Mucosa of gallbladder (tissue), 1 donor: ENCODE results near the gene JDP2. TPM values are rescaled to one million over a fixed set of nuclear protein-coding genes. Genes with fewer than 3 reads are reported as not detected.
"Not testable (repeated sequence)": the region's sequence is repeated elsewhere in the genome, so short reads cannot be mapped to it uniquely, and the experiment has no call there.

Experiments
- DNase-seq: peaks from one replicate; pipeline ENCODE4 v3.0.0-alpha.2; 2020; ENCODE audit warnings: low spot score
- total RNA-seq: library from RNA; stranded (reverse); gene quantifications from one replicate; pipeline ENCODE4 v1.2.1, GENCODE V29; 2021
- donor health status: DM: no; HTN: no; CAD: no.

The JDP2 gene
- 43.0 TPM for total RNA-seq

DNA sequence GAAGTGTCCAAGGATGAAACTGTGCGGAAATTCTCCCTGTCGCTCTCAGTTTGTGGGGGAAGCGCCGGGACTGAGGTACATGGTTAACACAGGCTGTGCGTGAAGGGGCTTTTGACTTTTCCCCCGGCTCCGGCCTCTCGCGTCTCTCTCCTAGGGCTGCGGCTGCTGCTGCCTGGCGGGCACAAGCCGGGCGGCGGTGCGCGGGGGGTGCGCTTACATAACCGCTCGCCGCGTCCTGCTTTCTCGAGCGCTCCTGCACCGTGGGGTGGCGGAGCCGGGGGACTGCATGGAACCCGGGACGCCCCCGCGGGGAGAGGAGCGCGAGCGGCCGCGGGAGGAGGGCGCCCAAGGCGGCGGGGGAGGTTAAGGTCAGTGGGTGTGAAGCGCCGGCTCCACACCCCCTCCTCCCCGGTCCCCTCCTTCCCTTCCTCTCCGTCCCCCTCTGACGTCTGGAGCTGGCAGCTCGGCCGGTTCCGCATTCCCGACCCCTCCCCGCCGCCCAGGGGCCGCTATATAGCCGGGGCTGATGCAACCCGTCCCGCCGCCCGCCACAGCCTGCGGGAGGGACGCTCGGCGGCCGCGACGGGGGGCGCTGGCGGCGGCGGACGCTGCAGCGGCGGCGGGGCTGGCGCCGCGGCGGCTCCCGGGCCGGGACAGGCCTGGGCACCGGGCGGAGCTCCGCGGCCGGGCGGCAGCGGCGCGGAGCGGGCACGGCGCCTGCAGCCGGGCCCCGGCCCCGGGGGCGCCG lies at the start of gene JDP2:
Gene JDP2, plus strand, starts transcription at position 541 of the 748 bp plus-strand sequence. CDS start 9,899 bp downstream, outside the sequence.
- DNase-seq = peak; percentile 92

GRCh38 chr14:75379246-75379929 lies 48.4 kb upstream of the JDP2 start:
- no peak for DNase-seq

DNA sequence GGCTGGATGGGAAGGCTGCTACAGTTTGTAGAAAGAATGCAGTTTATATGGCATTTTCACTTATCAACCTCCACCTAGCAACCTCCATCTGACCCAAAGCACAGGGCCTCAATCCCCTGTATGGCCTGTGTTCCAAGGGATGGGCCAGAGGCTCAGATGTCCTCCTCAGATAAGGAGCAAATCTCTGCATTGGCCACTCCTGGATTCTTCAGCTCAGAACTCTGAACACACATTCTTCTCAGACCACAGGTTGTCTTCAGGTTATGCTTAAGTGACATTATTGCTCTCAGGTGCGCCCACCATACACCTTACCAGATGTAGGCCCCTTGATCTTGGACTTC lies 47.9 kb upstream of the JDP2 start:
- DNase-seq = no peak

GRCh38 chr14:75380656-75381055 lies 47.2 kb upstream of the JDP2 start:
- DNase-seq = no peak

DNA sequence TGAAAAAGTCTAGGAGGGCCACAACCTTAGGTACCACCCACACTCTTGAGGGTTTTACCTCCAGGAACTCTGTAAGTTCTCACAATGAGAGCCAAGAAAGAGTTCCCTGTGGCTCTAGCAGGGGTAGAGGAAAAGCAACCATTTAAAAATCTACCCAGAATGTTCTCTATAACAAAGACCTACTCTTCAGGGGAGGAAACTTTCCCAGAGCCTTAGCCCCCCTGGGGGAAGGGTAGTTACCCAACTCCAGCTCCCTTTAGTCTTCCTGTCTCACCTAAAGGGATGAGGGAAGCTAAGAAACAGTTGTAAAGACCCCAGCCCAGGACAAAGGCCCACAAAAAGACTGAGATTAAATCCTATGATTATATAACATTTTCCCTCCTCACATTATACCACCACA lies 46.2 kb upstream of the JDP2 start:
- no peak for DNase-seq

- not testable (repeated sequence) for DNase-seq
Measured at GRCh38 chr14:75383219-75383618, 44.6 kb upstream of the JDP2 start.

DNA sequence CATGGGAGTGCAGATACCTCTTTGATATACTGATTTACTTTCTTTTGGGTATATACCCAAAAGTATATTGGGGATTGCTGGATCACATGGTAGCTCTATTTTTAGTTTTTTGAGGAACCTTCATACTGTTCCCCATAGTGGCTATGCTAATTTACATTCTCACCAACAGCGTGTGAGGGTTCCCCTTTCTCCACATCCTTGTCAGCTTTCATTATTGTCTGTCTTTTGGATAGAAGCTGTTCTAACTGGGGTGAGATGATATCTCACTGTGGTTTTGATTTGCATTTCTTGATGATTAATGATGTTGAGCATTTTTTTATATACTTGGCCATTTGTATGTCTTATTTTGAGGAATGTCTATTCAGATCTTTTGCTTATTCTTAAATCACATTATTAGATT lies 44.1 kb upstream of the JDP2 start:
- DNase-seq = no peak

GRCh38 chr14:75389679-75390078 lies 38.1 kb upstream of the JDP2 start:
- no peak for DNase-seq

GRCh38 chr14:75390183-75390582 lies 37.6 kb upstream of the JDP2 start:
- DNase-seq = no peak

GRCh38 chr14:75391953-75392352 lies 35.9 kb upstream of the JDP2 start:
- DNase-seq = no peak

- no peak for DNase-seq
Measured at GRCh38 chr14:75392686-75393641, 34.9 kb upstream of the JDP2 start.

GRCh38 chr14:75393794-75394193 lies 34.0 kb upstream of the JDP2 start:
- no peak for DNase-seq

- DNase-seq = no peak
Measured at GRCh38 chr14:75395862-75396261, 32.0 kb upstream of the JDP2 start.

- no peak for DNase-seq
Measured at GRCh38 chr14:75399321-75399720, 28.5 kb upstream of the JDP2 start.

- DNase-seq = peak; percentile 94
Measured at GRCh38 chr14:75399843-75400775, 27.7 kb upstream of the JDP2 start.

DNA sequence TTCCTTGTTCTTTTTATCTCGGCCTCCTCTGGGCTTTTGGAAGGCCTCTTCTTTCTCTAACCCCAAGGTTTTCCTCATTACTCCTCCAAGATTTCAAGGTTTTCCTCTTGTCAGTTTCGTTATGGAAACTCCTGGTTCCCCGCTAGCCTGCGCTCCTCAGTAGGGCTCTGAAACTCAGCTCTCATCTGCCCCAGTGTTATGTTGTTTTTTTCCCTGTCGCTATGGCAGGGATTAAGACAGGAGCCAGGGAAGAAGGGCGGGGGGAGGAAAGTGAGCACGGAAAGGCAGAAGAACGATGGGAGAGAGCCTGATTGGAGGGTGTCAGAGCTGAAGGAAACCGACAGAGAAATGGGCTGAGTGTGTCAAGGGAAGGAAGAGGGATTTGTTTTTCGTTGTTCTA lies 26.5 kb upstream of the JDP2 start:
- DNase-seq = peak; percentile 28

DNA sequence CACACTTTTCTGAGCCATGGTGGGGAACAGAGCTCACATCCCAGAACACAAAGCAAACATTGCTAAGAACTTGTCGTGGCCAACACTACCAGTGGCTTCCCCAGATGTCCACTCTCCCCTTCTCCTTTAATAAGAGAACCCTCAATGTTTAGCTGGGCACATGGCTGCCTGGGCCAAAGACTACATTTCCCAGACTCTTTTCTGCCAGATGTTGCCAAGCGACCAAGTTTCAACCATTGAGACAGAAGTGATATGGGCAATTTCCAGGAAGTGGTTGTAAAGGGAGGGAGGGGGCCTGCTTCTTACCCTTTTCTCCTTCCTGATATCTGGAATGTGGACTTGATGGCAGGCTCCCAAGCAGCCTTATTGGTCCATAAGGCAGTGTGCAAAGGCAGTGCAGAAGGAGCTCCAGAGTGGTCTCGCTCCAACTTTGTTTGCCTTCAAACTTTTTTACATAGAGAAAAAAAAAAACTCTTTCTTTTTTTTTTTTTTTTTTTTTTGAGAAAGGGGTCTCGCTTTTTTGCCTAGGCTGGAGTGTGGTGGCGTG lies 24.9 kb upstream of the JDP2 start:
- DNase-seq = no peak

DNA sequence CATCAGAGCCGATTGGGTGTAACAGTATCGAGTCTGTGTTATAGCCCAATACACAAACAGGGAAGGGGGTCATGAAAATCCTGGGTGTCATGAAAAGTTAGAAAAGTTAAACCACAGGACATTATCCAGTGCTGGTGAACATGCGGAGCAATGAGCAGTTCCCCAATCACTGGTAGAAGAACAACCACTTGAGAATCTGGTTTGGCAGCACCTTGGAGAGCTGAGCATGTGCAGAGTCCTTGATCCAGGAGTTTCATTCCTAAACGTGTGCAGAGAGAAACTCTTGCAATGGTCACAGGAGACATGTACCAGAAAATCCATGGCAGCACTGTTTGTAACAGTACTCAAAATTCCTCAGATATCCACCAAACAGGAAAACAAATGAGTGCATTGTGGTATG lies 23.0 kb upstream of the JDP2 start:
- DNase-seq = no peak

DNA sequence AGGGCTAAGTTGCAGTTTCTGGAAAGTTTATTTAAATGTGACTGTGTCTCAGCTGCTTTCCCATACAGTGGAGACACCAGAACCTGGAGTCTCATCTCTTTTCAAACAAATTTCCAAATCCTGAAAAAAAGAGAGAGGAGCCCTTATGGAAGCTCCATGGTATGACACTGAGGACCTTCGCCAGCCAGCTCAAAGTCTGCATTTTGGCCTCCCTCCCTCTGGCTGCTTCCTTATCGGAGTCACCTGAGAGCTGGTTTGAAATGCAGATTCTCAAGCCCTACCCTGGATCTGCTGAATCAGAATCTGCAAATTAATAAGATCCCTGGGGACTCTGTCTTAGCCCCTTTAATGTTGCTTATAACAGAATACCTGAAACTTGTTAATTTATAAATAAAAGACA lies 21.7 kb upstream of the JDP2 start:
- no peak for DNase-seq

- DNase-seq = no peak
Measured at GRCh38 chr14:75406856-75407255, 21.0 kb upstream of the JDP2 start.
